ENCODE measurements around the gene ADAM12. TPM values are rescaled to one million over a fixed set of nuclear protein-coding genes. Genes with fewer than 3 reads are reported as not detected.

The ADAM12 gene
- total RNA-seq, 1 donor from 2014 or later = 18.4 TPM

DNA sequence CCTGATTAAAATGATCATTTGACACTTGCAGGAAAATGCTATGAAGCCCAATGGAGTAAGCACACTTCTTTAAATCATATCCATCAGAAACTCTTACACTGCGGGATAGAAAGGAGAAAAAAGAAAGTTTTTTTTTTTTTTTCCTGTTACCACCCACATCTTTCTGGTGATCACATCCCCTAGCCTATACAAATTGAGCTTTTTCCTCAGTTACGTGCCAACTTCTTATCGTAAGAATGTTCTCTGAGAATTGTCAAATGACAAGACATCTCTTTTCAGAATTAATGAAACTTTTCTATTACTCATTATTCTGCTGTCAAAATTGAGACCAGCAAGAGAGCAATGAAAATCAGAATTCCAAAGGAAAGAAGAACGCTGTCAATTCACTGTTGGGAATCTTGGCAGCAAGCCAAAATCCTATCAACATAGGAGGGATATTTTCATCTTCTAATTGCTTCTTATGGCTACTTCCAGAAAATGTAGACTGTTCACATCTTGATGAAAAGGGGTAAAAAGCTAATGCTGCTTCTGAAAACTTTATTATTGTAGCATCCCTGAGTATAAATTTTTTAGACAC is 179.5 kb downstream of the ADAM12 start:
- H3K4me1 Mint-ChIP-seq (ENCODE audit: low read depth, unreplicated experiment) = peaks cover 10% of the 10 kb centered on the region
- TF ChIP-seq, protein P1, sequence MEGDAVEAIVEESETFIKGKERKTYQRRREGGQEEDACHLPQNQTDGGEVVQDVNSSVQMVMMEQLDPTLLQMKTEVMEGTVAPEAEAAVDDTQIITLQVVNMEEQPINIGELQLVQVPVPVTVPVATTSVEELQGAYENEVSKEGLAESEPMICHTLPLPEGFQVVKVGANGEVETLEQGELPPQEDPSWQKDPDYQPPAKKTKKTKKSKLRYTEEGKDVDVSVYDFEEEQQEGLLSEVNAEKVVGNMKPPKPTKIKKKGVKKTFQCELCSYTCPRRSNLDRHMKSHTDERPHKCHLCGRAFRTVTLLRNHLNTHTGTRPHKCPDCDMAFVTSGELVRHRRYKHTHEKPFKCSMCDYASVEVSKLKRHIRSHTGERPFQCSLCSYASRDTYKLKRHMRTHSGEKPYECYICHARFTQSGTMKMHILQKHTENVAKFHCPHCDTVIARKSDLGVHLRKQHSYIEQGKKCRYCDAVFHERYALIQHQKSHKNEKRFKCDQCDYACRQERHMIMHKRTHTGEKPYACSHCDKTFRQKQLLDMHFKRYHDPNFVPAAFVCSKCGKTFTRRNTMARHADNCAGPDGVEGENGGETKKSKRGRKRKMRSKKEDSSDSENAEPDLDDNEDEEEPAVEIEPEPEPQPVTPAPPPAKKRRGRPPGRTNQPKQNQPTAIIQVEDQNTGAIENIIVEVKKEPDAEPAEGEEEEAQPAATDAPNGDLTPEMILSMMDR (IDR thresholded peaks at IDR 0.05; ENCODE audit: partially characterized antibody, unreplicated experiment) = no peak
- no peak for DNase-seq
- peaks cover 8% of the 10 kb centered on the region for H3K36me3 Mint-ChIP-seq (ENCODE audit: unreplicated experiment)
- H3K27me3 Mint-ChIP-seq (ENCODE audit: unreplicated experiment) = no peaks in the 10 kb centered on the region
- H3K27ac Mint-ChIP-seq (ENCODE audit: unreplicated experiment) = no peak overlapping the region
- peak overlapping the region; percentile 30 for H3K4me3 Mint-ChIP-seq (ENCODE audit: unreplicated experiment)
- H3K9me3 Mint-ChIP-seq (ENCODE audit: unreplicated experiment) = peaks cover 2% of the 10 kb centered on the region

DNA sequence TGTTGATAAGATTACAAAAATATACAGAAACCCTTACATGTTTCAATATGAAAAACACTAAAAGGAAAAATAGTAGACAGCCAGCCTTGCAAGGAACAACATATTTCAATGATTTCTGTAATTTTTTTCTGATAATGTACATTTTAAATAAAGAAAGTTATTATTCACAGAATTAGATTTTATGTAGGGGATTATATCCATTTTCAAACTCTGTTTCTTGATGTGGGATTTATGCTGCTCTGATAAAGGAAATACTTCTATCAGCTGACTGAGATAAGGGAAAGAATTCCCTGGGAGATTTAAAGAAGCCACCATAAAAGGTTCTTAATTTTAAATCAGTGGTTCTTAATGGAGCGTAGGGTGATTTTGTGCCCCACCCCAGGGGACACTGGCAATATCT is 180.4 kb downstream of the ADAM12 start:
- H3K9me3 Mint-ChIP-seq (ENCODE audit: unreplicated experiment) = peaks cover 2% of the 10 kb centered on the region
- TF ChIP-seq, protein P1 (IDR thresholded peaks at IDR 0.05; ENCODE audit: partially characterized antibody, unreplicated experiment) = no peak
- no peak for DNase-seq
- peaks cover 10% of the 10 kb centered on the region for H3K4me1 Mint-ChIP-seq (ENCODE audit: low read depth, unreplicated experiment)
- peaks cover 8% of the 10 kb centered on the region for H3K36me3 Mint-ChIP-seq (ENCODE audit: unreplicated experiment)
- H3K27me3 Mint-ChIP-seq (ENCODE audit: unreplicated experiment) = no peaks in the 10 kb centered on the region
- no peak overlapping the region for H3K4me3 Mint-ChIP-seq (ENCODE audit: unreplicated experiment)
- H3K27ac Mint-ChIP-seq (ENCODE audit: unreplicated experiment) = peak overlapping the region; percentile 17

DNA sequence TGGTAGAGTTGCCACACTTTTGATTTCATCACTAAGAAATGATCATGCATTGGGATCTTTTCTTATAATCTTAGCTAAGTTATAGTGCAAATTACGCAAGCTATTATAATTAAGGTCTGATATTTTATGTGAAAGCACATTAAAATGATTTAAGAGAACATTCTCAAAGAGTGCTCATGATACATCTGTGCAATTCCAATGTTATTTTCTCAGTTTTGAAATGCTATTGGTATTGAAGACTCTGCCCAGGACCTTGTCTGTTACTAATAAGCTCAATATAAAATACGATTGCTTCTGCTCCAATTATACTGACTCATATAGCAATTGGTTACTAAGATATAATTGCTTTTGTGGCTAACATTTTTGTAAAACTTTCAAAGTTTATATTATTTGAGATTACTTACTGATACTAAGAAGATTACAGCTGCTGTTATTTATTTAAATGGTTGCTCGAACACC is 180.9 kb downstream of the ADAM12 start:
- H3K4me3 Mint-ChIP-seq (ENCODE audit: unreplicated experiment) = no peak overlapping the region
- TF ChIP-seq, protein P1 (IDR thresholded peaks at IDR 0.05; ENCODE audit: partially characterized antibody, unreplicated experiment) = no peak
- peaks cover 2% of the 10 kb centered on the region for H3K9me3 Mint-ChIP-seq (ENCODE audit: unreplicated experiment)
- H3K27ac Mint-ChIP-seq (ENCODE audit: unreplicated experiment) = no peak overlapping the region
- H3K27me3 Mint-ChIP-seq (ENCODE audit: unreplicated experiment) = no peaks in the 10 kb centered on the region
- no peak for DNase-seq
- H3K36me3 Mint-ChIP-seq (ENCODE audit: unreplicated experiment) = peaks cover 8% of the 10 kb centered on the region
- peaks cover 10% of the 10 kb centered on the region for H3K4me1 Mint-ChIP-seq (ENCODE audit: low read depth, unreplicated experiment)

DNA sequence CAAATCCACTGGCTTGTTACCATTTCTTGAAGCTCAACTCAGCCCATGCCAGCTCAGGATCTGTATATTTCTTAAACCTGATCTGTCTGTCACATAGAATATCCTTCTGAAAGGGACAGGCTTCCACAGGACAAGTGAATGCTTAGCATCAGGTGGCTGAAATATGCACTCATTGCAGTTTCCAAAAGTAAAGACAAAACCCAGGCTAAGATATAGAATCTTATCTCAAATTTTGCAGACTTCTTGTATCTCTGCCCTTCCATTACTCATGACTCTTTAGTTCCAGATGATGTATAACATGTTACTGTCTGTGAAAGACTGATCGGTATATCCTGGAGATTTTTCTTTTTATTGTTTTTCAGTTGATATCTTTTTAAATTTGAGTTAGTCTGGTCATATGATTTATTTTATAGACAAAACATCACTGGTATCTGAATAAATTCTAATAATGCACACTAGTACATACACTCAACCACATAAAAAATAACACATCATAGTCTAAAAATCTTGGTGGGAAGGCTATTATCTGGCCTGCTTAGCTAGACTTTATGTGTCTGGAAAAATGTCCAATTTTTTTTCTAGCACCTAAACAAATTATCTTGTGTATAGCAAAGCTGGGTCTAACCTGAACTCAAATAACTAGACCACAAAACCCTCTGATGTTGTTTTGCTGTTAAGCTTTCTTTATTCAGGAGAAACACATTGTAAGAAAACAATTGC is 182.6 kb downstream of the ADAM12 start:
- Mint-ChIP-seq H3K27me3 (ENCODE audit: unreplicated experiment) (peaks cover 2% of the 10 kb centered on the region), H3K4me3 (ENCODE audit: unreplicated experiment) (no peak overlapping the region), H3K9me3 (ENCODE audit: unreplicated experiment) (peaks cover 6% of the 10 kb centered on the region), H3K4me1 (ENCODE audit: low read depth, unreplicated experiment) (peaks cover 10% of the 10 kb centered on the region), H3K27ac (ENCODE audit: unreplicated experiment) (no peak overlapping the region), H3K36me3 (ENCODE audit: unreplicated experiment) (peaks cover 10% of the 10 kb centered on the region)
- TF ChIP-seq, protein P1 (IDR thresholded peaks at IDR 0.05; ENCODE audit: partially characterized antibody, unreplicated experiment) = no peak
- DNase-seq = no peak

DNA sequence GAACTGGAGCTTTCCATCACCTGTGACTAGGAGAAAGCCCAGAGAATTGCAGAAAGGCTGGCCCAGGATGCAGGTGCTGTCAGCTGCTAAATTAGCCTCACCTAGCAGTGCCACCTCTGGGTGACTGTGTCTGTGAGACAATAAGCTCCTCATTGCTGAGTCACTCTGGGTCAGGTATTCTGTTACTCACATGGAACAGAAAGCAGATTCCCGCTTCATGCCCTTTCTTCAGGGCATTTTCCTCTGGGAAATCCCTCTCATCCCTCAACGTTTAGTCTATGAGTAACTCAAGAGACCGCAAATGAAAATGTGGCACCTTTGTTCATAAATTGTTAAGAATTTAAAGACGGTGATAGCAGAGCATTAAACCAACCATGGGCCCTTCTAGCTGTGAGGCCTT is 184.0 kb downstream of the ADAM12 start:
- peaks cover 10% of the 10 kb centered on the region for H3K4me1 Mint-ChIP-seq (ENCODE audit: low read depth, unreplicated experiment)
- no peak overlapping the region for H3K27ac Mint-ChIP-seq (ENCODE audit: unreplicated experiment)
- H3K36me3 Mint-ChIP-seq (ENCODE audit: unreplicated experiment) = peaks cover 12% of the 10 kb centered on the region
- TF ChIP-seq, protein P1 (IDR thresholded peaks at IDR 0.05; ENCODE audit: partially characterized antibody, unreplicated experiment) = no peak
- H3K27me3 Mint-ChIP-seq (ENCODE audit: unreplicated experiment) = peaks cover 2% of the 10 kb centered on the region
- no peak overlapping the region for H3K4me3 Mint-ChIP-seq (ENCODE audit: unreplicated experiment)
- no peak for DNase-seq
- H3K9me3 Mint-ChIP-seq (ENCODE audit: unreplicated experiment) = peaks cover 10% of the 10 kb centered on the region

All from glutamatergic neuron (in vitro differentiated cells).